AG09309 (cell line): Measurements from ENCODE around the gene ITGAL.
"Not testable (repeated sequence)": the region's sequence is repeated elsewhere in the genome, so short reads cannot be mapped to it uniquely, and the experiment has no call there.

ENCODE experiments used
- DNase-seq: peaks from one replicate; pipeline ENCODE4 v3.0.0-alpha.2; 2010; ENCODE audit warnings: low read depth
- H3K4me3 ChIP-seq: 2 replicates; pipeline ENCODE4 v1.5.1; 2011; ENCODE audit warnings: mild to moderate bottlenecking, low read depth, low read length, moderate library complexity; ENCODE audit not compliant: control insufficient read depth
- TF ChIP-seq, protein P1 (sequence below): IDR thresholded peaks from 2 replicates; pipeline ENCODE4 v1.5.1; 2011; ENCODE audit warnings: mild to moderate bottlenecking, low read depth, low read length, inconsistent platforms; ENCODE audit not compliant: insufficient read depth, control insufficient read depth; ENCODE audit errors: missing control alignments

Gene ITGAL

DNA sequence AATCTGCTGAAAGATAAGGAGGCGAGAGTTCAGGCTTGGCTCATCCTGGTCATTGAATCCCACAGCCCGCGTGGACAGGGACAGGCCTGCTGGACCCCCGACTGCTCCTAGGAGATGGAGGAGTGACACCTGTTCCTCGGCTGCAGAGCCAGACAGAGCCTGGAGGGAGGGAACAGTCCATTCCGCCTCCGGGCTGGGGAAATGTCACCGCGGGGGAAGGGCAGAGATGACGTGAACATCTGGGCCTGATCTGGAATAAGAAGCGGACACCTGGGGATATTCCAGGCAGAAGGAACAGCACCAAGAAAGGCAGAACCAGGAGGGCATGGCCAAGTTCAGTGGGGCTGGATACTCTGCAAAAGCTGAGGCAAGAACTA lies 60.6 kb downstream of the ITGAL start:
- TF ChIP-seq, protein P1, sequence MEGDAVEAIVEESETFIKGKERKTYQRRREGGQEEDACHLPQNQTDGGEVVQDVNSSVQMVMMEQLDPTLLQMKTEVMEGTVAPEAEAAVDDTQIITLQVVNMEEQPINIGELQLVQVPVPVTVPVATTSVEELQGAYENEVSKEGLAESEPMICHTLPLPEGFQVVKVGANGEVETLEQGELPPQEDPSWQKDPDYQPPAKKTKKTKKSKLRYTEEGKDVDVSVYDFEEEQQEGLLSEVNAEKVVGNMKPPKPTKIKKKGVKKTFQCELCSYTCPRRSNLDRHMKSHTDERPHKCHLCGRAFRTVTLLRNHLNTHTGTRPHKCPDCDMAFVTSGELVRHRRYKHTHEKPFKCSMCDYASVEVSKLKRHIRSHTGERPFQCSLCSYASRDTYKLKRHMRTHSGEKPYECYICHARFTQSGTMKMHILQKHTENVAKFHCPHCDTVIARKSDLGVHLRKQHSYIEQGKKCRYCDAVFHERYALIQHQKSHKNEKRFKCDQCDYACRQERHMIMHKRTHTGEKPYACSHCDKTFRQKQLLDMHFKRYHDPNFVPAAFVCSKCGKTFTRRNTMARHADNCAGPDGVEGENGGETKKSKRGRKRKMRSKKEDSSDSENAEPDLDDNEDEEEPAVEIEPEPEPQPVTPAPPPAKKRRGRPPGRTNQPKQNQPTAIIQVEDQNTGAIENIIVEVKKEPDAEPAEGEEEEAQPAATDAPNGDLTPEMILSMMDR = no peak
- DNase-seq = no peak
- no peak overlapping the region for H3K4me3 ChIP-seq

DNA sequence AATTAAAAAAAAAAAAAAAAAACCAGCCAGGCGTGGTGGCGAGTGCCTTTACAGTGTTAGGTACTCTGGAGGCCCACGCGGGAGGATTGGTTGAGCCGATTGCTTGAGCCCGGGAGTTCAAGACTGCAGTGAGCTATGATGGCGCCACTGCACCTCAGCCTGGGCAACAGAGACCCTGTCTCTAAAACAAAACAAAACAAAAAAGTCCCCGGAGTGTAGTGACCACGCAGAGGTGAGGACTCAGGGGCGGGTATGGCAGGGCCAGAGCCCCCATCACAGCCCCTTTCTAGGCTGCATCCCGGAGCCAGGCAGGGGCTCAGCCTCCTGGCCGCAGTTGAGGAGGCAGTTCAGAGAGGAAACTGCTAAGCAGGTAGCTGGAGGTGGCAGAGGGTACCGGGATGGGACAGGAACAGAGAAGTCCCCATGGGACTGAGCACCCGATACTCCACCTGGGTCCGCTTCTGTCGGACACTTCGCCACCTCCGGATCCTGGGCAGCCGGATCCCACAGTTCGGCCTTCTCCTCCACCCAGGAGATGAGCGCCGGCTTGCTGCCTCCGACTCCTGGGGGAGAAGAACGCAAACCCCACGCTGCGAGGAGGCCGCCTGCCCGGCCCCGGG lies 61.3 kb downstream of the ITGAL start:
- no peak for DNase-seq
- TF ChIP-seq, protein P1 = no peak
- H3K4me3 ChIP-seq = peak overlapping the region; percentile 56

DNA sequence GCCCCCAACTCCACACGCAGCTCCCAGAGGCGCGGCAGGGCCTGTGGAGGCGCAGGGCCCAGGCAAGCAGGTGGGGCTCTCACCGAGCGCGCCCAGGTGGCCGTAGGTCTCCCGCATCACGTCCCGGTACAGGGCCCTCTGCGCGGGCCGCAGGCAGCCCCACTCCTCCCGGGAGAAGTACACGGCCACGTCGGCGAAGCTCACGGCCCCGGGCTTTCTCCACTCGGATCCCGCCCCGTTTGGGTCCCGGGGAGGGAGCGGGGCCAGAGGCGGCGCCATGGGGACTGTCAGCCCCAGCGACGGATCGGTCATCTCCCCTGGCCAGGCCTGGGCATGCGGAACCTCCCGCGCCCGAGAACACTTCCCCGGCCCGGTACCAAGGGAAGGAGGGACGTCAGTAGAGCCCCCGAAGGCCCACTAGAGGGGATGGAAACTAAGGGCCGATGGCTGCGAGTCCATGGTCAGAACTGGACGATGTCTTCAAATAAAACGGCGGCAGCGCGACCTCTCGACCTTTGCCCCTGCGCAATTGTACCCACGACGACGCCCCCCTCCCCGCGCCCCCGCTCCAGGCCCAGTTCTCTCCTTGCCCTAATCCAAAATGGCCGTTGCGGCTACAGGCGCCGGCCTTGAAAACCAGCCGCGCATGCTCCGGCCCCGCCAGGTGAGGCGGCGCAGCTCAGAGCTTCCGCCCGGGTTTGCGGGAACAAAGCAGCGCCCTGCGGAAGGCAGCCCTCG lies 62.0 kb downstream of the ITGAL start, which contains the start of gene ZNF747:
ZNF747 (minus strand) TSS at position 491 of the 738 bp plus-strand sequence; CDS start at position 312, 179 bp downstream.
- TF ChIP-seq, protein P1 = no peak
- peak within 1 kb of the TSS; percentile 56 for H3K4me3 ChIP-seq
- no peak for DNase-seq

DNA sequence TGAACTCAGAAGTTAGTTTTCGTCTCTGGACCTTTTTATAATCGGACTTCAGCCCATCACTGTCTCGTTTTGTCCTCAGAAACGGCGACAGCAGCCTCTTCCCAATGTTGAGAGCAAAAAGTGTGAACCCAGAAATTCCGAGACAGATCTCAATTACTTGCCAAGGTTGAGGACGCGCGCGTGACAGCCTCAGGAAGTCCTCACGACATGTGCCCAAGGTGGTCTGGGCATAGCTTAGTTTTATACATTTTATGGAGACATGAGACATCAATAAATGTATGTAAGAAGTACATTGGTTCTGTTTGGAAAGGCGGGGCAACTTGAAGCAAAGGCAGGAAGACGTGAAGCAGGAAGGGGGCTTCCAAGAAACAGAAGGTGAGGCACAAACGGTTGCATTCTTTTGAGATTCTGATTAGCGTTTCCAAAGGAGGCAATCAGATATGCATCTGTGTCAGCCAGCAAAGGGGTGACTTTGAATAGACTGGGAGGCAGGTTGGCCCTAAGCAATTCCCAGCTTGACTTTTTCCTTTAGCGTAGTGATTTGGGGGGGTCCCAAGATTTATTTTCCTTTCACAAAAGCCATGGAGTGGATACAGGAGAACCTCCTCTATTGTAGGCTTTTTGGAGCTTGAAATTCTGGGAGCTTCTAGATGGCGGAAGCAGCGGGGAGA lies 62.7 kb downstream of the ITGAL start:
- H3K4me3 ChIP-seq = peak overlapping the region; percentile 56
- TF ChIP-seq, protein P1 = no peak
- DNase-seq = no peak

DNA sequence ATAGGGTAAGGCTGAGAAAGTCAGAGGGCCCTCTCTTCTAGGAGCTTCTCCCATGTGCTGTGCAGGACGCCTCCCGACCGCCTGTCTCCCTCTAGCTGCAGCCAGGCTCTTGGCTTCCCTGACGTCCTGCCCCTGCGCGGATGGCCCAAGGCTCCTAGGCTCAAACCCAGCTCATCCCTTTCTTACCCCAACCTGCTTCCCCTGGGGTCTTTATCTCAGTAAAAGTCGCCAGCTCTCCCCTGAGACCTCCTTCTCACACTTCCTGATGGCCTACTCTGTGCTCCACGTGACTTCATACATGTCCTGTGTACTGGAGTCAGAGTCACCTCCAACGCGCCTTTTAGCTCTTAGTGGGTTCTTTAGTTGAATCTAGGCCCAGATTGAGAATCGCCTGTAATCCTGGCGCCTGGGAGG lies 63.2 kb downstream of the ITGAL start:
- H3K4me3 ChIP-seq = peak overlapping the region; percentile 56
- no peak for DNase-seq
- TF ChIP-seq, protein P1 = peak; percentile 79

DNA sequence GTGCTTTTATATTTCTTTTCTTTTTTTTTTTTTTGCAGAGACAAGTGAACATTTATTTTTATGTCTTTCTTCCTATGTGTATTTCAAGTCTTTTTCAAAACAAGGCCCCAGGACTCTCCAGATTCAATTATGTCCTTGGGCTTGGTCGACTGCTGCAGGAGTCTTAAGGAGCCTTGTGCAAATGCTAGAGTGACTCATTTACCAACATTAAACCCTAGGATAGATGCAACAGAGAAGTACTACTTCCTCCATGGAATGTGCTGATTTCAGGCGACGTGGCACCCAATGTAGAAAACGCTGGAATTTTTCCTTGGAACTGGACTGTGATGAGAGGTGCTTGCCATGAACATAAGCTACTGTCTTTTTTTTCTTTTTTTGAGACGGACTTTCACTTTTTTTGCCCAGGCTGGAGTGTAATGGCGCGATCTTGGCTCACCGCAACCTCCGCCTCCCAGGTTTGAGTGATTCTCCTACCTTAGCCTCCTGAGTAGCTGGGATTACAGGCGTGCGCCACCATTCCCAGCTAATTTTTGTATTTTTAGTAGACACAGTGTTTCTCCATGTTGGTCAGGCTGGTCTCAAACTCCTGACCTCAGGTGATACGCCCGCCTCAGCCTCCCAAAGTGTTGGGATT lies 64.0 kb downstream of the ITGAL start:
- DNase-seq, H3K4me3 ChIP-seq: not testable (repeated sequence)
